ENCODE data around the gene YTHDC2. TPM values are rescaled to one million over a fixed set of nuclear protein-coding genes. Genes with fewer than 3 reads are reported as not detected.

Gene YTHDC2
- total RNA-seq, 1 donor from 2014 or later, result 20.3 TPM

DNA sequence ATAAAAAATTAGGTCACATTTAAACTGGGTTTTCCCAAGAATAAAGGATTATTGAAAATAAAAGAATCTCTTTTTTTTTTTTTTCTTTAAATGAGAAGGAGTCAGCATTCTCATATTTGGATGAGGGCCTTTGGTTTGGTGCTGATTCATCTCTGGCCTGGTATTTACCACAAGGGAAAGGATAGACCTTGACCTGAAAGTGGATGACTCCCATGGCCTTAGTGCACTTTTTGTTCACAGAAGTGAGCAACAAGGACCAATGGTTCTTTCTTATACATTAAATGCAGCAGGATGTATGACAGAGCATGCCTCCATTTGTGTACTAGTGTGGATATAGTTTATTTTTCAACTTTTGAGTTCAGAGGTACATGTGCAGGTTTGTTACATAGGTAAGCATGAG, 6.9 kb downstream of the YTHDC2 start:
- no peak for DNase-seq (ENCODE audit: low spot score)

GRCh38 chr5:113520899-113521298, 7.4 kb downstream of the YTHDC2 start:
- no peak for DNase-seq (ENCODE audit: low spot score)

GRCh38 chr5:113523168-113523567, 9.7 kb downstream of the YTHDC2 start:
- DNase-seq (ENCODE audit: low spot score), result no peak

DNA sequence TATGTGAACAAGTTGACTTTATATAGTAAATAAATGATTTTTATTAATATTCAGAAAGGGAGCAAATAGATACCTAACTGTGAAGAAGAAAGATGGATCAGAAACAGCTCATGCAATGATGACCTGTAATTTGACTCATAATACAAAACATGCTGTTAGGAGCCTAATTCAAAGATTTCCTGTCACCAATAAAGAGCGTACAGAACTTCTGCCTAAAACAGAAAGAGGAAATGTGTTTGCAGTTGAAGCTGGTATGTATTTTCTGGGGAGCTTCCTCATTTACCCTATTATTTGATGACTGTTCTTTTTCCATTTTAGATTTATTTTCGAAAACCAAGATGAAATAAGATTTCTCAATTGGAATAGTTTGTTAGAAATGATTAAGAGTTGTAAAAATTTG, 11.4 kb downstream of the YTHDC2 start:
- DNase-seq (ENCODE audit: low spot score), result no peak

- DNase-seq (ENCODE audit: low spot score), result no peak
Observed at GRCh38 chr5:113526421-113526820, 12.9 kb downstream of the YTHDC2 start.

DNA sequence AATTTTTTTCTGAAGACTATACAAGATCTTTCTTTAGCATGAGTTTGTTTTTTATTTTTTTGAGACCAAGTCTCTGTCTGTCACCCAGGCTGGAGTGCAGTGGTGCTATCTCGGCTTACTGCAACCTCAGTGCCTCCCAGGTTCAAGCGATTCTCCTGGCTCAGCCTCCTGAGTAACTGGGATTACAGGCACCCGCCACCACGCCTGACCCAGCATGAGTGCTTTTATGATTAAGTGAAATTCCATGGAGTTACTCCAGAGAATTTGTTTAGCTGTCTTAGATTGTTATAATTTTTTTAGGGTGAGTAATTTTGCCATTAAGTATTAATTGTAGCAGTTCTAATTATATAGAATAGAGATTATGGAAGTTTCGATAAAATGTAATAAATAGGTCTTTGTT, 14.3 kb downstream of the YTHDC2 start:
- DNase-seq (ENCODE audit: low spot score), result no peak

DNA sequence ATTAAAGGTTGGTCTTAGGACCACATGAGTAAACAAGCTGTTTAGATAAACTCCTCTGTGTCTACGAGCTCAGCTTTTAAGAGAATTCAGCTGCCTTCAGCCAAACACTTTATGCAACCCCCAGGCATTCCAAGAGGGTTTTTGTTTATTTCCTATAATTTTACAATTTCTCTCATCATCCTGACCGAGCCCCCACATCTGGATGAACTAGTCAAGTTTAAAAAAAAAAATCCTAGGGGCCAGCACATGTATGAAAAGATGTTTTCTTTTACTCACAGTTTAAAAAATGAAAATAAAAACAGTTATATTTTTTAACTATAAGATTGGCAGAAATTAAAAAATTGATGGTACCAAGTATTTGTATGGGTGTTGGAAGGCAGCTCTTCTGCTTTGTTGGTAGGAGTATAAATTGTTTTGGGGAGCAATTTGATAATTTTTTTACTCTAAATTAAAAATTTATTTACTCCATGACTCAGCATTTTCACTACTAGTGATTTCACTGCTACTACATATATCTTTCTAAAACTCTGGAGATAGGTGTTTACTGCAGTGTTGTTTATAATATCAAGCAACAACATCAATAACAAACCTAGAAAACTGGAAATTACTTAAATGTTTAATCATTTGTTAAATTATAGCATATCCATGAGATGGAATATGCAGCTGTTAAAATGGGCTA, 18.1 kb downstream of the YTHDC2 start:
- no peak for DNase-seq (ENCODE audit: low spot score)

DNA sequence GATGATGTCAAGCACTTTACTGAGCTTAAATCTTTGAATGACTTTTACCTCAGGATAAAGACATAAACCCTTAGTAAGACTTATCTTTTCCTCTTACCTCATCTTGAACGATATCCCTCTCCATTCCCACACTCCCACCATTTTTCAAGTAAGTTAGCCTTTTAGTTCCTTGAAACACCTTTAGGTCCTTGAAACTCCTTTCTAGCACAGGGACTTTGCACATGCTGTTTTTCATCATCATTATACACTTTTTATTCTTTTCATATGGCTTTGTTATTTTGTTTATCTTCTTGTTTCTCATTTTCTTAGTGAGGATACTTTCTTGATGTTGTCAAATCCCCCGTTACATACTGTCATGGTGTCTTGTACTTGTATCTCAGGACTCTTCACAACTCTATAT, 24.8 kb downstream of the YTHDC2 start:
- no peak for DNase-seq (ENCODE audit: low spot score)

DNA sequence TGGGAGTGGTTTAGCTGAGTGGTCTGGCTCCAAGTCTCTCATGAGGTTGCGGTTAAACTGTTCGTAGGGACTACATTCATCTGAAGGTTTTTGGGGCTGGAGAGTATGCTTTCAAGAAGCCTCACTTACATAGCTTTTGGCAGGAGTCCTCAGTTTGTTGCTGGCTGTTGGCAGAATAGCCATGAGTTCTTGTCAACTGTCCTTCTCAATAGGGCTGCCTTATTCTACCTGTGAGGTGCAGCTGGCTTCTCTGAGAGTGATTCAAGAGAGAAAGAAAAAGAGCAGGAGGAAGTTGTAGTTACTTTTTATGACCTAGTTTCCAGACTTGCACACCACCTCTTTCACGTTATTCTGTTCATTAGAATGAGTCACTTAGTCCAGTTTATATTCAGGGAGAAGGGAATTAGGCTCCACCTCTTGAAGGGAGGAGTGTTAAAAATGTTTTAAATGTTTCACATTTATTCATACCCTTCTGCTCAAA, 33.2 kb downstream of the YTHDC2 start:
- no peak for DNase-seq (ENCODE audit: low spot score)

DNA sequence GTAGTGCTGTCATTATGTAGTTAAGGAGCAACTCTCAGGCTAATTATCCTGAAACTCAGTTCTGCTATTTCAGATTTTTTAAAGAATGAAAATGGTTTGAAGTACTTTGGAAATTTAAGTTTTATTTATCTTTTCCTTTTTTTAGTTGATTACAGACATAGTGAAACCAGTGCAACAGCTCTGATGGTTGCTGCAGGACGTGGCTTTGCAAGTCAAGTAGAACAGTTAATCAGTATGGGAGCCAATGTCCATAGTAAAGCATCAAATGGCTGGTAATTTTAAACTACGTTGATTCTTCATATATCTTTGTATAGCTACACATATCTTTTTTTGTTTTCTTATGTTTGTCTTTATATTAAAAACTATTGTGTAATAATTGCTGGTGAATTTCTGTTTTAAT, 34.9 kb downstream of the YTHDC2 start:
- no peak for DNase-seq (ENCODE audit: low spot score)

- DNase-seq (ENCODE audit: low spot score), result no peak
Observed at GRCh38 chr5:113552137-113552536, 38.6 kb downstream of the YTHDC2 start.

DNA sequence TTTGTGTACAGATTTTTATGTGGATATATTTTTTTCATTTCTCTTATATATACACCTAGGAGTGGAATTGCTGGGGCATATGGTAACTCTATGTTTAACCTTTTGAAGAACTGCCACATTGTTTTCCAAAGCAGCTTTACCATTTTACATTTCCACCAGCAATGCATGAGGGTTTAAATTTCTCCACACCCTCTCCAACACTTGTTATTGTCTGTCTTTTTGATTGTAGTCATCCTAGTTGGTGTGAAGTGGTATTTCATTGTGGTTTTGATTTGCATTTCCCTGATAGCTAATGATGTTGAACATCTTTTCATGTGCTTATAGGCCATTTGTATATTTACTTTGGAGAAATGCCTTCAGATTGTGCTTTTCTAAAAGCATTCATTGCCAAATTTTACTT, 39.1 kb downstream of the YTHDC2 start:
- no peak for DNase-seq (ENCODE audit: low spot score)

DNA sequence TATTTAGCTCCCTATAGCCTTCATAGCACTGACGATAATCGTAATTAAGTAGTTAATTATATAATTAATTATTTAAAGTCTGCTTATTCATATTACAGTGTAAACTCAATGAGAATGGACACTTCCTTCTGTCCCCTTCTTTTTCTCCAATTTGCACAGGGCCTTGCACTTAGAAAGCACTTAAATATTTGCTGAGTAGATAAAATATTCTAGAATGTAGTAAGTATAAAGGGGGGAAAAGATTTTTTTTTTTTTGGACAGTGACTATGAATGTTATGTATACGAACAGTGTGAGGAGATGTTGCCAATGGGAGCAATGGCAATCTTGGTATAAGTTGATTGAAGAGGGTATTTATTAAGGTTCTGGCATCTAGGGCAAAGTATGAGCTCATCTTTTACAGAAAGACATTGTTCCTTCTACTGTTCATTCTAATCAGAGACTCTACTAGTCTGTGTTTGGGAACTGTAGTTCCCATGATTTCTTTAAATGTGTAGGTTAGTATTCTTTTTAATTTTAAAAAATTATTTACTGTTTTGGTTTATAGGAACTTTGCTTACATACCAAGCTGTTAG, 49.4 kb downstream of the YTHDC2 start:
- no peak for DNase-seq (ENCODE audit: low spot score)

DNA sequence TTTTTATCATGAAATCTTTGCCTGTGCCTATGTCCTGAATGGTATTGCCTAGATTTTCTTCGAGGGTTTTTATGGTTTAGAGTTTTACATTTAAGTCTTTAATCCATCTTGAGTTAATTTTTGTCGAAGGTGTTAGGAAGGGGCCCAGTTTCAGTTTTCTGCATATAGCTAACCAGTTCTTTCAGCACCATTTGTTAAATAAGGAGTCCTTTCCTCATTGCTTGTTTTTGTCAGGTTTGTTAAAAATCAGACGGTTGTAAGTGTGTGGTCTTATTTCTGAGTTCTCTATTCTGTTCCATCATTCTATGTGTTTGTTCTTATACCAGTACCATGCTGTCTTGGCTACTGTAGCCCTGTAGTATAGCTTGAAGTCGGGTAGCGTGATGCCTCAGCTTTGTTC, 55.9 kb downstream of the YTHDC2 start:
- DNase-seq (ENCODE audit: low spot score), result no peak

DNA sequence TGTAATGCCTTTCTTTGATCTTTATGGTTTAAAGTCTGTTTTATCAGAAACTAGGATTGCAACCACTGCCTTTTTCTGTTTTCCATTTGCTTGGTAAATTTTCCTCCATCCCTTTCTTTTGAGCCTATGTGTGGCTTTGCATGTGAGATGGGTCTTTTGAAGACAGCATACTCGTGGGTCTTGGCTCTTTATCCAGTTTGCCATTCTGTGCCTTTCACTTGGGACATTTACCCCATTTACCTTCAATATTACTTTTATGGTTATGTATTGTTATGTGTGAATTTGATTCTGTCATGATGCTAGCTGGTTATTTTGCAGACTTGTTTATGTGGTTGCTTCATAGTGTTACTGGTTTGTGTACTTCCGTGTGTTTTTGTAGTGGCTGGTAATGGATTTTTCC, 59.2 kb downstream of the YTHDC2 start:
- no peak for DNase-seq (ENCODE audit: low spot score)

DNA sequence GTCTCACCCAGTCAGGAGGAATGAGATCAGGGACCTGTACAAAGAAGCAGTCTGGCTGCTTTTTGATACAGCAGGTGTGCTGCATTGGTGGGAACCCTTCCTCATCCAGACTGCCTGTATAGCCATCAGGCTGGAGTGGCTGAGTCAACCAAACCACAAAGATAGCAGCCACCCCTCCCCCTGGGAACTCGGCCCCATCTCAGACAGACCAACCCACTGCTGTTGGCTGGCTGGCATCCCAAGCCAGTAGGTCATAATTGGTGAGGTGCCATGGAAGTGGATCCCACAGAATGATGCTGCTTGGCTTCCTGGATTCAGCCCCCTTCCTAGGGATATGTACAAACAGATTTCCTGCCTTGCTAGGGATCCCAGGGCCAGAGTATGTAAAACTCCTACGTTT, 60.9 kb downstream of the YTHDC2 start:
- DNase-seq (ENCODE audit: low spot score), result no peak

GRCh38 chr5:113575074-113575473, 61.6 kb downstream of the YTHDC2 start:
- no peak for DNase-seq (ENCODE audit: low spot score)

- DNase-seq (ENCODE audit: low spot score), result no peak
Observed at GRCh38 chr5:113578091-113578490, 64.6 kb downstream of the YTHDC2 start.

DNA sequence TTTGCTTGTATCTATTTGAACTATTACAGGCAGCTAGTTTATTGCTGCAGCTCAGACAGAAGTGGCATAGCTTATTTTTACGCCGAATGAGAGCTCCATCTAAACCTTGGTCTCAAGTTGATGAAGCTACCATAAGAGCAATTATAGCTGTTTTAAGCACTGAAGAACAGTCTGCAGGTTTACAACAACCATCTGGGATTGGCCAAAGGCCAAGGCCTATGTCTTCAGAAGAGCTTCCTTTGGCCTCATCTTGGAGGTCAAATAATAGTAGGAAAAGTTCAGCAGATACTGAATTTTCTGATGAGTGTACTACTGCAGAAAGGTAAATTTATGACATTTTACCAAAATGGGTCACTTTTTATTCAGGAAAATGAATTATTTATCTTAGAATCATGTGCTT, 67.9 kb downstream of the YTHDC2 start:
- DNase-seq (ENCODE audit: low spot score), result no peak

- DNase-seq (ENCODE audit: low spot score), result no peak
Observed at GRCh38 chr5:113598150-113598549, 84.7 kb downstream of the YTHDC2 start.

- no peak for DNase-seq (ENCODE audit: low spot score)
Observed at GRCh38 chr5:113598926-113599325, 85.4 kb downstream of the YTHDC2 start.

GRCh38 chr5:113600255-113600905, 86.9 kb downstream of the YTHDC2 start:
- DNase-seq (ENCODE audit: low spot score), result no peak

GRCh38 chr5:113601423-113601822, 87.9 kb downstream of the YTHDC2 start:
- DNase-seq (ENCODE audit: low spot score), result no peak
